GM19035 (cell line): ENCODE data around the gene PEPD.

Source experiments
- ATAC-seq: cut with Tn5 transposase; IDR thresholded peaks from one replicate; pipeline ENCODE4 v1.9.1; 2021; ENCODE audit not compliant: unreplicated experiment

PEPD gene

GRCh38 chr19:33512021-33512420 lies 9.6 kb downstream of the PEPD start:
- no peak for ATAC-seq

DNA sequence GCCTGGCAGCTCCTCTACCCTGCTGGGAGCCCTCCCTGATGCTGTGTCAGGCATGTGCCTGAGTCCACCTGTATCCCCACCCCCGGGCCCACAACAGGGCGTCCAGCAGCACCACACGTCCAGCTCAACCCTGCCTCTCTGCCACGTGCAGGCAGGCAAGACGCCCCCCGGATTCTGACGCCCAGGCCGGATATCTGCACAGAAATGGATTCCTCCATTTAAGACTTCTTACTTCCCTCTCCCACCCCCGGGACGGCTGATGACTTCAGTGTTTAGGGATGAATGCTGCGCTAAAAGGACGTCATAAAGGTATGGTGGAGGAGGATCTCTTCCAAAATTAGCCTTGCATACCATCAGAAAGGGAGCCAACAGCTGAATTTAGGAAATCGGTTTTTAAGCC lies 10.2 kb downstream of the PEPD start:
- ATAC-seq: no peak

DNA sequence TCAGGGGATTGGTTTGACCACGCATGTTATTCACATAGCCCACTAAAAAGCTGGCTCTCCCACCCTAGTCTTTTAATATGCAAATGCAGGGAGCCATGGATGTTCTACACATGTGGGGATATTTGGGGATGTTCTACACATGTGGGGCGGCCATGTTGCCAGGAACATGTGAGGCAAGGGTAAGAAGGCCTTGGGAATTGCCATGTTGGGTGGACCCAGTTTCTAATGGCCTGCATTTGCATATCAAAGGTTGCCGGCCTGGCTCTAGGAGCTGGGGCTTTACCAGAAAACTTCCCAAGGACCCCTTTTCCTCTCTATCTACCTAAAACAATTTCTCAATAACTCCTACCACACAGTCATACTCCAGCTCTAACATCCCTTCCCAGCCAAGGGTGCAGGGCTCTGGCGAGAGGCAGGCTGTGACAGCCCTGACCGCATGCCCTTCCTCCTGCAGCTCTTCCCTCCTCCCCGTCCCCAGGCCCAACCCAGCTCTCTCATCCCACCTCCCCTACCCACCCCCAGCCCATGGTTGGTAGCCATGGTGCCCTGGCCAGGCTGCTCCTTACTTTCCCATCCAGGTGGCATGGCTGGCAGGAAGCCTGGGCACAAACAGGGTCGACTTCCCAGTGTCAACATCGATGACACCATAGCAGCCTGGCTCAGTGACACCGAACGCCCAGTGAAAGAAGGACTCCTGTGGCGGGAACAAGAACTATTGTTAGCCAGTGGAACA lies 11.0 kb downstream of the PEPD start:
- ATAC-seq: no peak

- no peak for ATAC-seq
Measured at GRCh38 chr19:33509774-33510173, 11.8 kb downstream of the PEPD start.

DNA sequence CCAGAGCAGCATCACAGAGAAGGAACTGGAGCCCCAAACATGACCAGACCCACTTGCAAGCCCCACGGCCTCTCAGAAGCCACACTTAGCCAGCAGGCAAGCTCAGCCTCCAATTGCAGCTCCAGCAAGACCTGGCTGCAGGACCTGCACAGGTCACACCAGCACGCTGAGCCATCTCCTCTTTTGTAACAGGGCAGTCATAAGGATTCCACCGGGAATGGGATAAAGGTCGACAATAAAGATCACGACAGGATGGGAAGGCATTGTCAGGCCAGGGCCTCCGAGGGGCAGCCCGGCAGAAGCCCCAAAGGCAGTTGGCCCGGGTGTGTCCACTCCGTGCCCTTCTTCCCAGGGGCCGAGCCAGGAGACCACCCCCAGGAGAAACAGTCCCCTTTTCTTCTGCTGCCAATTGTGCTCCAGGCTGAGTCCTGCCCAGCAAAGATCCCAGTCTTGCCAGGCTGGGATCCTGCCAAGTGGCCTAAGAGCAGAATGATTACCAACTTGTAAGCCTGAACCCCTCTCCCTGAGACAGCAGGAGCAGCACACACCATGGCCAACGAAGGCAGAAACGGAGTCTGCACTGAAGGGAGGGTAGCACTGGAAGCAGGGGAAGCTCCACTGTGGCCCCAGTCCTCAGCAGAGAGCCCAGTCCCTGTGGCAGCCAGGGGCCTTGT lies 12.5 kb downstream of the PEPD start:
- ATAC-seq: no peak

- no peak for ATAC-seq
Measured at GRCh38 chr19:33508431-33508830, 13.2 kb downstream of the PEPD start.

DNA sequence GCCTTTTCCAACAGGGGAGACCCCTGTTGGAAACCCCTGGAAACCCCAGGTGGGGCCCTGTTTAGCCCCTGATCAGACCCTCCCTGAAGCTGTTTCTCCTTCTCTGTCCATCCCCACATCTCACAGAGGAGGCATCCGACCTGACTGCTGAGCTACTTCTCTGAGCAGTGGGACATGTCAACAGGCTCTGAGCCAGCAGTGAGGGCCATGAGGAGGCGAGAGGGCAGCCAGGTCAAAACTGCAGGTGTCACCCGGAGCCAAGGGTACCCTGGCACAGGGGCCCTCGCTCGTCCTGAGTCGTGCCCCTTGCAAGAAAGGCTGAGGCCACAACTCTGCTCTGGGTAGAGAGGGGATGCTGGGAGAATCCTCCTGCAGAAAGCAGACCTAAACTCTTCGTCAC lies 13.6 kb downstream of the PEPD start:
- ATAC-seq: no peak

DNA sequence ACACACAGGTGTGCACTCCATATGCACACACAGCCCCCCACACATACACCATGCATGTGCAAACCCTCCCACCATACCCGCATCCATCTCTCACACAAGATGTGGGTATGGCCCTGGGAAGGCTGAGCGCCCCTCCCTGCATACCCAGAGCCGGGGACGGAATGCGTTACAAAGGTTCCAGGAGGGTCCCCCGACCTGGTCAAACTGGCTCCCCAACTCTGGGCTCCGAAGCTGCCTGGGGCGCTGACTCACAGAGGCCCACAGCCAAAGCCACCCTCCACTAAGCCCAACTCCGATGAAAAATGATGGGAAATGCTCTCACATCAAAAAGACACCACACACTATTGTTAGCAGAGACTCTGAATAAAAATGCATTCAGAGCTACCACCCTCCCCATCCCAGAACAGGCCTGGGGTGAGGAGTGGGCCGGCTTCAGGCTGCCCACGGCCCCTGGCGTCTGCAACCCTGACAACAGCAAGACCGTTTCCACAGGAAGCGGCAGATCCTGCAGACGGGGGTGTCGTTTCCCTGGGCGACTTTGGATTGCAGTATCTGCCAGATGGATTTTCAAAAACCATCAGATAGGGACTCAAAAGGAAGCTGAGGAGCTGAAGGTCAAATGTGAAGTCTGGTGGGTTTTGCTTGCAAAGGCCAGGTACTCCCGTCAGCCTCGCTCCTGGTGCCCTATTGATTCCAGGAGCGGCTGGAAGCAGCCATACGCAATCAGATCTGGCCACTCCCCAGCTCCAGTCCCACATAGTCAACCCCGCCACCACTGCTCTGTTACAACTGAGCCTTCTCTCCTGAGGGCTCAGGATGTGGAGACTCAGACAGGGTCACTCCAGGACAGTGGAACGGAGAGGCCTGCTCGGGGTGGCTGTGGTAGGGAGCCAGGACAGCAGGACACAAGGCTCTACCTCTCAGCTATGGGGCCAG lies 14.3 kb downstream of the PEPD start:
- ATAC-seq: no peak

GRCh38 chr19:33506498-33506897 lies 15.1 kb downstream of the PEPD start:
- no peak for ATAC-seq

DNA sequence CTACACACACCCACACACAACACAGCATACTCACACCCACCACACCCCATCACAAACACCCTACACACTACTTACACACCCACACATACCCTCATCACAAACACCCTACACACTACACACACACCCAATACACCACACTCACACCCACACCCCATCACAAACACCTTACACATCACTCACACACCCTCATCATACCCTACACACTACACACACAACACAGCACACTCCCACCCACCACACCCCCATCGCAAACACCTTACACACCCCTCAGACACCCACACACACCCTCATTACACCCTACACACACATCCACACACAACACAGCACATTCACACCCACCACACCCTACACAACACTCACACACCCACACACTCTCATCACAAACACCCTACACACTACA lies 15.8 kb downstream of the PEPD start:
- ATAC-seq: no peak

DNA sequence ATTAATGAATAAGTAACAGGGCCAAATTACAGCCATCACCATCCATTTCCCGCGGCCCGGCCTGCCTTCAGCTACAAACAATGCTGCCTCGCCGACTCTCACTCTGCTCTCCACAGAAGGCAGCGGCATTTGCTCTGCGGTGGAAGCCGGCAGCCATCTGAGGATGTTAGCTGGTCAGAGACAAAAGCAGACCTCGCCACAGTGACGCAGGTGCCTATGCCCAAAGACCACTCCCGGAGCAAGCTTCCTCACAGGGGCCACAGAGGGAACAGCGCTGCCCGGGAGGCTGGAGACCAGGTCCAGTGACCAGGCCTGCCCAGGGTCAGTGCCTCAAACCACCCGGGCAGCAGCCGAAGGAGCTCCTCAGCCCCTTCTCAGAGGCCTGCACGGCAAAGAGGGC lies 16.4 kb downstream of the PEPD start:
- ATAC-seq: no peak

- ATAC-seq: no peak
Measured at GRCh38 chr19:33504058-33504444, 17.5 kb downstream of the PEPD start.

DNA sequence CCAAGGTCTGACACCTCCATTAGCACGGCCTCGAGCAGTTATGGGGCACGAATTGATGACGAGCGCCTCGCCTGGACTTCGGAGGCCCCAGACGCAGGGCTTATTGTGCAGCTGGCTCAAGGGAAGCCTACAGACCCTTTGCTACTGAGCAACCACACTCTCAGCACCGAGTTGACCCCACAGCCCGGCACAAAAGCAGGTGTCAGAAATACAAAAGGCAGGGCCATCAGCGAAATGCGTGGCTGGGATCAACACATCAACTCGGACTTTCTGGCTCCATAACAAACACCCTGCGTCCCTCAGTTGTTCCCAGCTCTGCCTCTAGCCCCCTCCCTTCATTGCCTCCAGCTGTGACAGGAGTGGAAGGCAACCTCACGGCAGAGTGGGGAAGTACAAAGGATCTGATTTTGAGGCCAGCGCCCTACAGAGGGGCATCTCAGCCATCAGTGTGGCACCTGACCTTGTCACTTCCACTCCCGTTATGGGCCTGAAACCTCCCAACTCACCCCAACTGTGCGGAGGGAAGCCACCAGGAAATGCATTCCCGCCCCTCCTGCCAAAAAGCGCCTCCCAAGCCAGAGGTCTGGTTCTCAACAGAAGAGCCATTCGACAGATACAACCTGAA lies 18.0 kb downstream of the PEPD start:
- no peak for ATAC-seq

- ATAC-seq: no peak
Measured at GRCh38 chr19:33503030-33503429, 18.6 kb downstream of the PEPD start.

DNA sequence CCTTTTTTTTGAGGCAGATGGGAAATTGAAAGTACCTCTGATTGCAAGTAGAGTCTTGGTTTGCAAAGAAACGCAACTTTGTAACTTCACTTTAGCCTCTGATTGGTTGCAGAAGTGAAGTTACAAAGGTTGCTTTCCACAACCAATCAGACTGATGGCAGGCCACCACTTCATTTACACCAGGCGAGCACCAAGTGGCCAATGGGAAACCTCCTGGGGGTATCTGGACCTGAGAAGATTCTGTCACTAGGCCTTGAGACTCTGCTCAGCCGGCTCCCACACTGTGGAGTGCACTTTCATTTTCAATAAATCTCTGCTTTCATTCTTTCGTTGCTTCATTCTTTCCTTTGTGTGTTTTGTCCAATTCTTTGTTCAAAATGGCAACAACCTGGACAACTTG lies 19.1 kb downstream of the PEPD start:
- ATAC-seq: no peak

- no peak for ATAC-seq
Measured at GRCh38 chr19:33501693-33502356, 19.8 kb downstream of the PEPD start.

GRCh38 chr19:33500991-33501390 lies 20.6 kb downstream of the PEPD start:
- no peak for ATAC-seq

GRCh38 chr19:33500586-33500985 lies 21.0 kb downstream of the PEPD start:
- no peak for ATAC-seq

- no peak for ATAC-seq
Measured at GRCh38 chr19:33499671-33500506, 21.7 kb downstream of the PEPD start.

DNA sequence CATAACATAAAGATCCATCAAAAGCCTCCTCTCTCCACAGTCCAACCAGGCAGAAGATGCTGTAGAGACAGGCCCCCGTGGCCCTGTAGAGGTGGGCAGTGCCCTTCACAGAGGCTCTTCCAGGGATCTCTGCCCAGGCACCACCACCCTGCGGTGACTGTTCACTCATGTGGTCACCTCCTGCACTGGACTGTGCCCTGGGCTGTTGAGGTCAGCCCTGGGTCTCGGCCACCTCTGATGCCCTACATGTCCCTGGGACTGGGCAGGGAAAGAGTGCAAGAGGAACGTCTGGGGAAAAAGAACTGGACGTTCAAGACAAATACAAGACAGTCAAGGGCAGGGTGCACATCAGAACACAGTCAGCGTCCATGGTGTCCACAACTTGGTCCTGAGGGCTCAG lies 22.3 kb downstream of the PEPD start:
- ATAC-seq: no peak
